Heart left ventricle (tissue), 16 donors: ENCODE measurements around the gene TRPV3. TPM values are rescaled to one million over a fixed set of nuclear protein-coding genes. Genes with fewer than 3 reads are reported as not detected.
A peak's percentile ranks its signal among the peaks of the same experiment; 100 is the strongest.

Experiments
- ATAC-seq, 4 donors: fragments of 200-7000 bp; cut with Tn5 transposase; one replicate each; pipeline ENCODE4 v1.9.1; 2020 to 2022; ENCODE audit warnings: moderate library complexity in 4 of 4, mild to moderate bottlenecking in 3 of 4, moderate number of reproducible peaks in 1 of 4
- DNase-seq, 5 donors: peaks; one replicate each; pipeline ENCODE4 v3.0.0-alpha.2; 2020
- H3K27ac ChIP-seq, 12 donors: fragments of 200-600 bp; sonication (generic) in 4 of 12; one replicate each; pipeline versions ENCODE4 v1.5.0 to v1.8.0; 2016 to 2022; ENCODE audit warnings: mild to moderate bottlenecking in 2 of 12
- H3K27me3 ChIP-seq, 9 donors: fragments of 200-600 bp; sonication (generic) in 2 of 9; one replicate each; pipeline versions ENCODE4 v1.5.1 to v1.8.0; 2016 to 2022; ENCODE audit warnings: mild to moderate bottlenecking in 3 of 9
- H3K36me3 ChIP-seq, 9 donors: fragments of 200-600 bp; sonication (generic) in 2 of 9; one replicate each; pipeline versions ENCODE4 v1.5.0 to v1.8.0; 2018 to 2022; ENCODE audit warnings: mild to moderate bottlenecking in 2 of 9
- H3K4me1 ChIP-seq, 12 donors: fragments of 200-600 bp; sonication (generic) in 4 of 12; one replicate each; pipeline versions ENCODE4 v1.5.0 to v1.8.0; 2016 to 2022; ENCODE audit warnings: mild to moderate bottlenecking in 3 of 12
- H3K4me3 ChIP-seq, 12 donors: fragments of 200-600 bp; sonication (generic) in 4 of 12; one replicate each; pipeline versions ENCODE4 v1.5.0 to v1.8.0; 2017 to 2022; ENCODE audit warnings: mild to moderate bottlenecking in 9 of 12, moderate library complexity in 4 of 12
- H3K9me3 ChIP-seq, 12 donors: fragments of 200-600 bp; sonication (generic) in 4 of 12; one replicate each; pipeline versions ENCODE4 v1.5.0 to v1.8.0; 2016 to 2022; ENCODE audit warnings: mild to moderate bottlenecking in 1 of 12
- CTCF ChIP-seq, 12 donors: fragments of 200-600 bp; sonication (generic) in 4 of 12; IDR thresholded peaks; one replicate each; pipeline versions ENCODE4 v1.5.0 to v1.8.0; 2018 to 2022; ENCODE audit warnings: antibody characterized with exemption in 12 of 12, mild to moderate bottlenecking in 5 of 12
- POLR2A ChIP-seq, 2 donors: fragments of 450-650 bp; IDR thresholded peaks; one replicate each; pipeline ENCODE4 v1.6.1; 2017; ENCODE audit warnings: antibody characterized with exemption in 2 of 2, mild to moderate bottlenecking in 2 of 2, moderate library complexity in 2 of 2
- WGBS, 4 donors: extraction: QIAGEN DNeasy Blood & Tissue Kit in 2 of 4; methylation state at CpG; one replicate each; pipeline versions ENCODE4 v1.1.5 to v1.1.7; 2013 to 2018; 5-methylcytosine and 5-hydroxymethylcytosine counted together
- intact Hi-C, 10 donors: fragments of 100-400 bp; cut with DNase I; formaldehyde crosslinking; loops; one replicate each; pipeline versions ENCODE4 v1.11.1 to v1.14.2; 2022
- polyA plus RNA-seq, 2 donors: library from polyadenylated mRNA; stranded (reverse); fragments of 200-250 nt; gene quantifications; one replicate each; pipeline ENCODE4 v1.2.3, GENCODE V29; 2013
- total RNA-seq, 9 donors: library from RNA; depleted of rRNA in 2 of 9; stranded (reverse); fragments of >200 nt in 2 of 9; fragmentation: NEBNext Ultra II Directional in 3 of 9; extraction: Animal tissue kit (Norgen Biotek cat#: 25700) in 3 of 9; gene quantifications; one replicate each; pipeline versions ENCODE4 v1.1.0 to v1.2.4, GENCODE V29; 2016 to 2023
- donor health status: ischemic (EF 13 %, LVEDD 7.1; RV severe dilation, severe dysfunction).
- donor health status: healthy with polysubstance abuse.
- donor health status: DM: no; HTN: yes; CAD: no.
- donor health status: DM: no; HTN: no; CAD: no.
- donor health status: ischemic (EF 25% LVEDD 6.9; RV normal size, moderate dysfunction).
- donor health status: ischemic (EF 25% LVEDD 5.7; RV mildly dilated, moderate dysfunction).
- donor health status: healthy.
- donor health status: DM: yes; HTN: yes; CAD: no.
- donor health status: ischemic (EF 35%, LVEDD 5.7; RV mildly dilated, moderate dysfunction).
- donor health status: nonischemic (EF 11% LVEDD 7.7; RV severe dilation, severe dysfunction).
- donor health status: DM: yes; HTN: yes; CAD: no.
- donor health status: PGD.
- donor health status: ischemic (EF 29% LVEDD 5.4; RV normal size, mild dysfunction).
- donor health status: nonischemic (EF 23%, LVEDD 6.1; RV moderate dilation, normal function).

Gene TRPV3
- total and polyA plus RNA-seq, 11 donors: 0.25 to 1.7 (median 0.77) TPM; not detected in 1

- WGBS, 4 donors: 2 to 6% (median 5%) methylated on average over 26 to 44 of the region's 44 CpGs
- H3K9me3 ChIP-seq: no peaks in the 10 kb centered on the region
- DNase-seq (peak; percentile 53 to 76 (median 69)), ATAC-seq (peak; percentile 57 to 87 (median 74))
- TF ChIP-seq CTCF (IDR thresholded peaks at IDR 0.05): peak; percentile 33 to 83 (median 62)
- TF ChIP-seq POLR2A (IDR thresholded peaks at IDR 0.05): no peak
- peak overlapping the region in 11 of 12 donors; percentile 15 to 60 (median 48) for H3K4me3 ChIP-seq
- H3K27me3 ChIP-seq: no peaks in the 10 kb centered on the region
- no peaks in the 10 kb centered on the region for H3K36me3 ChIP-seq
- intact Hi-C loops: loop anchor here in 3 of 10 donors (2.0 to 10.0 kb wide), 3 partner anchors 25 to 109 kb away; partner anchors contain the start of genes CTNS (in 2 of the 3) and SHPK (in 2 of the 3)
- peaks cover 0 to 19% (median 8%) of the 10 kb centered on the region in 12 donors for H3K4me1 ChIP-seq
- peak overlapping the region in 9 of 12 donors; percentile 22 to 73 (median 62) for H3K27ac ChIP-seq
Observed at GRCh38 chr17:3535253-3535995, 22.2 kb downstream of the TRPV3 start.

GRCh38 chr17:3534881-3535252 lies 22.7 kb downstream of the TRPV3 start:
- no peaks in the 10 kb centered on the region for H3K27me3 ChIP-seq
- peak in 1 of 5 donors; percentile 27 for DNase-seq
- no peaks in the 10 kb centered on the region for H3K9me3 ChIP-seq
- H3K27ac ChIP-seq: no peak overlapping the region
- no peaks in the 10 kb centered on the region for H3K36me3 ChIP-seq
- intact Hi-C loops: loop anchor here in 3 of 10 donors (2.0 to 10.0 kb wide), 3 partner anchors 24 to 110 kb away; partner anchors contain the start of genes CTNS (in 2 of the 3) and SHPK (in 2 of the 3)
- 22 to 48% (median 43%) methylated on average over 3 of the region's 3 CpGs for WGBS, 4 donors
- peaks cover 0 to 25% (median 12%) of the 10 kb centered on the region in 12 donors for H3K4me1 ChIP-seq
- no peak for TF ChIP-seq POLR2A (IDR thresholded peaks at IDR 0.05)
- TF ChIP-seq CTCF (IDR thresholded peaks at IDR 0.05): no peak
- no peak overlapping the region for H3K4me3 ChIP-seq
- peak in 2 of 4 donors; percentile 23 to 29 for ATAC-seq

- DNase-seq: no peak
- intact Hi-C loops: loop anchor here in 3 of 10 donors (2.0 to 10.0 kb wide), 3 partner anchors 23 to 111 kb away; partner anchors contain the start of genes CTNS (in 2 of the 3) and SHPK (in 2 of the 3)
- Histone ChIP-seq H3K4me1 (peaks cover 0 to 35% (median 14%) of the 10 kb centered on the region in 12 donors), H3K27me3 (no peaks in the 10 kb centered on the region), H3K27ac (no peak overlapping the region), H3K4me3 (no peak overlapping the region), H3K36me3 (no peaks in the 10 kb centered on the region), H3K9me3 (no peaks in the 10 kb centered on the region)
- ATAC-seq: no peak
- no peak for TF ChIP-seq CTCF (IDR thresholded peaks at IDR 0.05)
- no peak for TF ChIP-seq POLR2A (IDR thresholded peaks at IDR 0.05)
- 92 to 96% (median 93%) methylated on average over 5 of the region's 5 CpGs for WGBS, 4 donors
Observed at GRCh38 chr17:3533752-3534151, 23.9 kb downstream of the TRPV3 start.

- H3K4me1 ChIP-seq: peaks cover 0 to 42% (median 14%) of the 10 kb centered on the region in 12 donors
- ATAC-seq (no peak), DNase-seq (no peak)
- H3K27ac ChIP-seq: no peak overlapping the region
- H3K27me3 ChIP-seq: no peaks in the 10 kb centered on the region
- TF ChIP-seq POLR2A (IDR thresholded peaks at IDR 0.05): no peak
- no peak for TF ChIP-seq CTCF (IDR thresholded peaks at IDR 0.05)
- H3K4me3 ChIP-seq: no peak overlapping the region
- no peaks in the 10 kb centered on the region for H3K36me3 ChIP-seq
- H3K9me3 ChIP-seq: no peaks in the 10 kb centered on the region
- WGBS, 4 donors: 94 to 96% (median 95%) methylated on average over 7 to 10 of the region's 10 CpGs
- intact Hi-C loops: loop anchor here in 3 of 10 donors (10.0 kb wide), 2 partner anchors 102 to 112 kb away; partner anchors contain the start of genes CTNS (in 2 of the 3) and SHPK (in 2 of the 3)
Observed at GRCh38 chr17:3532859-3533142, 24.8 kb downstream of the TRPV3 start.
